Endothelial cell of umbilical vein (primary cell): ENCODE data around the gene GSK3A. TPM values are rescaled to one million over a fixed set of nuclear protein-coding genes. Genes with fewer than 3 reads are reported as not detected.

Source experiments
- BruUV-seq: library from RNA; stranded (reverse); fragments of 400-500 nt; replicated peaks from 2 replicates; lab custom pipeline; 2021; lab: Mats Ljungman, UMichigan
- CTCF ChIA-PET: fragments of 300-600, 350-600 bp; sonication (Branson Sonifier 250); formaldehyde crosslinking; loops from one replicate; lab custom pipeline; 2021; ENCODE audit warnings: antibody characterized with exemption, inconsistent platforms; lab: Charles Lee
- POLR2A ChIA-PET: fragments of 300-600, 350-600 bp; sonication (Branson Sonifier 250); formaldehyde crosslinking; loops from one replicate; lab custom pipeline; 2021; ENCODE audit warnings: antibody characterized with exemption, inconsistent platforms; lab: Charles Lee
- DNase-seq: peaks from one replicate; pipeline ENCODE4 v3.0.0-alpha.2; 2011; ENCODE audit warnings: low read depth, low spot score
- FAIRE-seq: peaks from 2 replicates; lab custom pipeline; 2011; peaks lifted over from hg19 to GRCh38; lab: Jason Lieb, UNC
- H2AFZ ChIP-seq: 2 replicates; pipeline ENCODE4 v1.6.0; 2012; ENCODE audit warnings: low read depth, low read length, control low read depth, inconsistent platforms
- H3K27ac ChIP-seq: 2 replicates; pipeline ENCODE4 v1.5.1; 2011; ENCODE audit warnings: low read depth, mild to moderate bottlenecking, control low read depth, low read length, moderate library complexity; ENCODE audit not compliant: insufficient read depth
- H3K27me3 ChIP-seq, 2 experiments: 2 replicates each; pipeline versions ENCODE4 v1.6.0 to v1.6.1; 2011; ENCODE audit warnings: low read length in 2 of 2, mixed read lengths in 1 of 2; ENCODE audit not compliant: control insufficient read depth in 2 of 2, insufficient read depth in 2 of 2
- H3K36me3 ChIP-seq, 2 experiments: 2 replicates in 1 of 2; 3 replicates in 1 of 2; pipeline ENCODE4 v1.5.1; 2011; ENCODE audit warnings: low read length in 2 of 2, mild to moderate bottlenecking in 1 of 2, moderate library complexity in 1 of 2; ENCODE audit not compliant: control insufficient read depth in 2 of 2, insufficient read depth in 2 of 2; ENCODE audit errors: extremely low read depth in 1 of 2
- H3K4me1 ChIP-seq: 3 replicates; pipeline ENCODE4 v1.5.1; 2011; ENCODE audit warnings: mild to moderate bottlenecking, low read length; ENCODE audit not compliant: control insufficient read depth, insufficient read depth; ENCODE audit errors: extremely low read depth
- H3K4me2 ChIP-seq: 2 replicates; pipeline ENCODE4 v1.6.1; 2011; ENCODE audit warnings: low read length, control low read depth, mixed read lengths; ENCODE audit not compliant: insufficient read depth
- H3K4me3 ChIP-seq, 3 experiments: fragments of 200-600 bp in 1 of 3; sonication (generic), shearing (Covaris generic) in 1 of 3; replicated peaks in 1 of 3; 2 replicates each; pipeline ENCODE4 v1.5.1; 2011 to 2016; ENCODE audit warnings: control low read depth in 3 of 3, low read length in 3 of 3, mild to moderate bottlenecking in 2 of 3, inconsistent platforms in 1 of 3, low read depth in 1 of 3, moderate library complexity in 1 of 3; ENCODE audit not compliant: insufficient read depth in 1 of 3
- H3K79me2 ChIP-seq: 2 replicates; pipeline ENCODE4 v1.6.0; 2012; ENCODE audit warnings: low read length, inconsistent platforms; ENCODE audit not compliant: control insufficient read depth, insufficient read depth
- H3K9ac ChIP-seq: replicated peaks from 2 replicates; pipeline ENCODE3; 2011; ENCODE audit warnings: low read length, control low read depth; ENCODE audit not compliant: insufficient read depth; ENCODE audit errors: extremely low read depth
- H3K9me1 ChIP-seq: replicated peaks from 3 replicates; pipeline ENCODE4 v1.6.0; 2011; ENCODE audit warnings: mild to moderate bottlenecking, low read length; ENCODE audit not compliant: control insufficient read depth, insufficient read depth; ENCODE audit errors: extremely low read depth
- H3K9me3 ChIP-seq: replicated peaks from 2 replicates; pipeline ENCODE4 v1.5.1; 2012; ENCODE audit warnings: low read length, inconsistent platforms; ENCODE audit not compliant: control insufficient read depth, insufficient read depth
- H4K20me1 ChIP-seq: replicated peaks from 2 replicates; pipeline ENCODE3; 2011; ENCODE audit warnings: mild to moderate bottlenecking, low read length; ENCODE audit not compliant: control insufficient read depth, insufficient read depth; ENCODE audit errors: extremely low read depth
- CTCF ChIP-seq, 2 donors: IDR thresholded peaks; 1 replicate in 1 of 2; 2 replicates in 1 of 2; pipeline ENCODE4 v1.5.1; 2011; ENCODE audit warnings: low read length in 2 of 2, mild to moderate bottlenecking in 2 of 2, moderate library complexity in 2 of 2, control low read depth in 1 of 2, inconsistent platforms in 1 of 2, low read depth in 1 of 2; ENCODE audit not compliant: insufficient read depth in 1 of 2; ENCODE audit errors: extremely low read depth in 1 of 2
- EZH2 ChIP-seq: IDR thresholded peaks from 2 replicates; pipeline ENCODE4 v1.6.1; 2012; ENCODE audit warnings: borderline replicate concordance, low read depth, mild to moderate bottlenecking, moderate library complexity, low read length, inconsistent platforms; ENCODE audit not compliant: severe bottlenecking
- FOS ChIP-seq: IDR thresholded peaks from 2 replicates; pipeline ENCODE4 v1.6.1; 2011; ENCODE audit warnings: mild to moderate bottlenecking, low read length, moderate library complexity, borderline replicate concordance; ENCODE audit not compliant: insufficient read depth
- GATA2 ChIP-seq: IDR thresholded peaks from 2 replicates; pipeline ENCODE4 v1.7.0; 2011; ENCODE audit warnings: low read depth, mild to moderate bottlenecking, moderate library complexity, mixed read lengths, low read length; ENCODE audit not compliant: insufficient read length, insufficient read depth
- JUN ChIP-seq: IDR thresholded peaks from 2 replicates; pipeline ENCODE4 v1.6.1; 2011; ENCODE audit warnings: borderline replicate concordance, low read depth; ENCODE audit not compliant: insufficient read length, insufficient read depth
- MAX ChIP-seq: IDR thresholded peaks from 2 replicates; pipeline ENCODE4 v1.6.1; 2011; ENCODE audit not compliant: insufficient read depth, insufficient read length
- MYC ChIP-seq: IDR thresholded peaks from one replicate; pipeline ENCODE4 v1.6.1; 2011; ENCODE audit warnings: mild to moderate bottlenecking, low read depth, low read length
- POLR2A ChIP-seq: IDR thresholded peaks from 2 replicates; pipeline ENCODE4 v1.6.1; 2012; ENCODE audit warnings: low read depth, mild to moderate bottlenecking, control low read depth, low read length
- POLR2AphosphoS5 ChIP-seq: IDR thresholded peaks from 2 replicates; pipeline ENCODE4 v1.6.1; 2012; ENCODE audit warnings: low read depth, mild to moderate bottlenecking, control low read depth, low read length, moderate library complexity; ENCODE audit not compliant: insufficient read depth
- dilution Hi-C: fragments of 300-500 bp; cut with MboI; formaldehyde crosslinking; loops from one replicate; pipeline ENCODE4 v1.15.0; 2019; ENCODE audit warnings: low sequenced_read_pairs; ENCODE audit not compliant: extremely low pct_ligation_motif_present
- intact Hi-C: fragments of 100-400 bp; cut with micrococcal nuclease; formaldehyde crosslinking; loops from one replicate; pipeline ENCODE4 v1.10.0; 2022
- polyA plus RNA-seq, 4 experiments: library from polyadenylated mRNA; depleted of rRNA in 3 of 4; stranded (reverse) in 3 of 4; unstranded in 1 of 4; fragments of >200 nt; gene quantifications; 2 replicates each; pipeline versions ENCODE4 v1.2.1 to v1.2.3, GENCODE V29; 2011 to 2012; ENCODE audit warnings: missing spikeins in 1 of 4
- total RNA-seq: library from RNA; stranded (reverse); gene quantifications from 2 replicates; pipeline ENCODE4 v1.2.3, GENCODE V29; 2021

The GSK3A gene
- total and polyA plus RNA-seq, 2 donors (not counting 3 experiments of a cell fraction or from before 2014, with no cell fraction given), result 49.5 to 73.7 TPM

GRCh38 chr19:42291435-42291810, 49.0 kb upstream of the GSK3A start:
- Histone ChIP-seq H3K27ac (no peak overlapping the region), H3K27me3 (no peaks in the 10 kb centered on the region), H3K9me3 (no peaks in the 10 kb centered on the region), H2AFZ (no peak overlapping the region), H3K4me2 (no peak overlapping the region), H3K9ac (no peak overlapping the region), H3K9me1 (no peaks in the 10 kb centered on the region), H4K20me1 (no peaks in the 10 kb centered on the region), H3K36me3 (peaks cover 16 to 78% of the 10 kb centered on the region in 2 experiments), H3K79me2 (no peaks in the 10 kb centered on the region), H3K4me3 (no peak overlapping the region), H3K4me1 (no peaks in the 10 kb centered on the region)
- ChIA-PET CTCF (interaction anchor here (1.3 to 2.3 kb wide), 2 partner anchors 36 to 45 kb away, joined by 4 to 15 read pairs; no protein-coding TSS in a partner anchor), POLR2A (no interaction called here)
- no TSS peak for BruUV-seq
- dilution Hi-C loops (no loop called here), intact Hi-C loops (loop anchor here (1.0 kb wide), 1 partner anchor 47 kb away; no protein-coding TSS in a partner anchor)
- no peak for TF ChIP-seq POLR2A
- TF ChIP-seq EZH2, result no peak
- no peak for TF ChIP-seq FOS
- TF ChIP-seq MAX, result no peak
- TF ChIP-seq GATA2, result no peak
- no peak for TF ChIP-seq POLR2AphosphoS5
- TF ChIP-seq JUN, result no peak
- TF ChIP-seq CTCF (IDR thresholded peaks at IDR 0.05; ENCODE audit: extremely low read depth in 1 of 2, insufficient read depth in 1 of 2, low read depth in 1 of 2, low read length in 2 of 2), result no peak
- TF ChIP-seq MYC, result no peak
- FAIRE-seq, result no peak
- DNase-seq, result no peak
